Vagina (tissue), 2 donors: ENCODE data around the gene SUGCT.

Source experiments
- POLR2A ChIP-seq, 2 donors: fragments of 450-650 bp; IDR thresholded peaks; one replicate each; pipeline ENCODE4 v1.6.1; 2017; ENCODE audit warnings: antibody characterized with exemption in 2 of 2, mild to moderate bottlenecking in 2 of 2, moderate library complexity in 2 of 2
- POLR2AphosphoS5 ChIP-seq, 2 donors: sonication (generic); formaldehyde crosslinking; IDR thresholded peaks; one replicate each; pipeline ENCODE4 v1.9.0; 2017; ENCODE audit warnings: antibody characterized with exemption in 2 of 2, mild to moderate bottlenecking in 2 of 2, low read depth in 1 of 2; ENCODE audit not compliant: insufficient read depth in 1 of 2
- TF ChIP-seq, protein P1 (sequence below), 3 experiments: fragments of 450-650 bp in 2 of 3; fragments of 200-600 bp in 1 of 3; sonication (generic) in 1 of 3; IDR thresholded peaks; one replicate each; pipeline ENCODE4 v1.5.1; 2017 to 2019; ENCODE audit warnings: antibody characterized with exemption in 3 of 3, mild to moderate bottlenecking in 2 of 3, moderate library complexity in 2 of 3

DNA sequence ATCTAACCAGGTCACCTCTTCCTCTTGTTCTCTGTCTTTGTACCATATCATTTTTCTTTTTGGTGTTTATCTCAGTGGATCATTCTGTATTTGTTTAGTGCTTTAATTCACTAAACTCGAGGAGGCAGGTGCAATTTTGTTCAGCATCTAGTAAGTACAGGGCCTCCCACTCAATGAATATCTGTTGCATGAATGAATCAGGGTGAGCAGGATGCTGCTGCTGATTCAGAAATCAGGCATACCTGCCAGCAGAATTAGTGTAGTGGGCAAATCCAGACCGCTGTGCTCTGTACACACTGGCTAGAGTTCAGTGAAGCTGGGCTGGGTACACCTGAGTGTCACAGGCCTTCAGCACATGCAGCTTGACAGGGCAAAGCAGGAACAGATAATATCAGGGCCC, 511.9 kb downstream of the SUGCT start:
- TF ChIP-seq POLR2AphosphoS5 (IDR thresholded peaks at IDR 0.05; ENCODE audit: insufficient read depth in 1 of 2, low read depth in 1 of 2) = no peak
- TF ChIP-seq, protein P1, sequence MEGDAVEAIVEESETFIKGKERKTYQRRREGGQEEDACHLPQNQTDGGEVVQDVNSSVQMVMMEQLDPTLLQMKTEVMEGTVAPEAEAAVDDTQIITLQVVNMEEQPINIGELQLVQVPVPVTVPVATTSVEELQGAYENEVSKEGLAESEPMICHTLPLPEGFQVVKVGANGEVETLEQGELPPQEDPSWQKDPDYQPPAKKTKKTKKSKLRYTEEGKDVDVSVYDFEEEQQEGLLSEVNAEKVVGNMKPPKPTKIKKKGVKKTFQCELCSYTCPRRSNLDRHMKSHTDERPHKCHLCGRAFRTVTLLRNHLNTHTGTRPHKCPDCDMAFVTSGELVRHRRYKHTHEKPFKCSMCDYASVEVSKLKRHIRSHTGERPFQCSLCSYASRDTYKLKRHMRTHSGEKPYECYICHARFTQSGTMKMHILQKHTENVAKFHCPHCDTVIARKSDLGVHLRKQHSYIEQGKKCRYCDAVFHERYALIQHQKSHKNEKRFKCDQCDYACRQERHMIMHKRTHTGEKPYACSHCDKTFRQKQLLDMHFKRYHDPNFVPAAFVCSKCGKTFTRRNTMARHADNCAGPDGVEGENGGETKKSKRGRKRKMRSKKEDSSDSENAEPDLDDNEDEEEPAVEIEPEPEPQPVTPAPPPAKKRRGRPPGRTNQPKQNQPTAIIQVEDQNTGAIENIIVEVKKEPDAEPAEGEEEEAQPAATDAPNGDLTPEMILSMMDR (IDR thresholded peaks at IDR 0.05) = no peak
- TF ChIP-seq POLR2A (IDR thresholded peaks at IDR 0.05) = no peak
